GM12878 (cell line): ENCODE measurements around the gene LARGE1.

Source experiments
- BACH1 ChIP-seq: fragments of 450-650 bp; IDR thresholded peaks from 2 replicates; pipeline ENCODE4 v1.6.1; 2017; ENCODE audit warnings: mild to moderate bottlenecking, borderline replicate concordance
- CEBPB ChIP-seq, 2 experiments: fragments of 150-350 bp in 1 of 2; IDR thresholded peaks; 2 replicates each; pipeline ENCODE4 v1.6.1; 2012 to 2014; ENCODE audit warnings: low read depth in 2 of 2, low read length in 2 of 2, borderline replicate concordance in 1 of 2, inconsistent platforms in 1 of 2
- CTCF ChIP-seq, 3 experiments: IDR thresholded peaks in 2 of 3; conservative IDR thresholded peaks in 1 of 3; 2 replicates each; pipeline ENCODE4 v1.5.1; 2011; ENCODE audit warnings: low read depth in 3 of 3, low read length in 3 of 3, mild to moderate bottlenecking in 3 of 3, control low read depth in 2 of 3, moderate library complexity in 2 of 3, inconsistent platforms in 1 of 3, mixed read lengths in 1 of 3; ENCODE audit not compliant: control insufficient read depth in 2 of 3, insufficient read depth in 1 of 3; ENCODE audit errors: extremely low read depth in 1 of 3
- HDAC2 ChIP-seq: fragments of 200-600 bp; sonication (generic); IDR thresholded peaks from 2 replicates; pipeline ENCODE4 v1.6.1; 2017
- POLR2A ChIP-seq: IDR thresholded peaks from 2 replicates; pipeline ENCODE4 v1.6.1; 2011; ENCODE audit warnings: low read depth, mild to moderate bottlenecking, low read length
- POLR2AphosphoS5 ChIP-seq: IDR thresholded peaks from 2 replicates; pipeline ENCODE4 v1.6.1; 2011; ENCODE audit warnings: mild to moderate bottlenecking, low read length, inconsistent platforms

GRCh38 chr22:33465554-33465953, 454.7 kb downstream of the LARGE1 start:
- TF ChIP-seq CEBPB (IDR thresholded peaks at IDR 0.05; ENCODE audit: borderline replicate concordance in 1 of 2, low read depth in 2 of 2, low read length in 2 of 2) (no peak), CTCF (IDR thresholded peaks at IDR 0.05 in 2 of 3, conservative IDR thresholded peaks at IDR 0.05 in 1 of 3; ENCODE audit: control insufficient read depth in 2 of 3, extremely low read depth in 1 of 3, insufficient read depth in 1 of 3, low read depth in 3 of 3, low read length in 3 of 3) (no peak), HDAC2 (no peak), POLR2AphosphoS5 (no peak), BACH1 (no peak), POLR2A (no peak)
